Smooth muscle cell (in vitro differentiated cells): ENCODE measurements around the gene PRND. TPM values are rescaled to one million over a fixed set of nuclear protein-coding genes. Genes with fewer than 3 reads are reported as not detected.

Source experiments
- DNase-seq: peaks from one replicate; lab custom pipeline; 2025; ENCODE audit not compliant: unreplicated experiment; lab: John Stamatoyannopoulos, UW
- H2AFZ ChIP-seq: fragments of 200-600 bp; sonication (generic); 2 replicates; pipeline ENCODE4 v1.6.0; 2016; ENCODE audit warnings: antibody characterized with exemption, low read depth, mild to moderate bottlenecking
- H3F3A ChIP-seq: fragments of 200-600 bp; sonication (generic); 2 replicates; pipeline ENCODE4 v1.6.0; 2017; ENCODE audit warnings: antibody characterized with exemption, low read depth
- H3K27ac ChIP-seq: fragments of 200-600 bp; sonication (generic); 2 replicates; pipeline ENCODE4 v1.5.1; 2016; ENCODE audit warnings: low read depth, mild to moderate bottlenecking
- H3K27me3 ChIP-seq: fragments of 200-600 bp; sonication (generic); 2 replicates; pipeline ENCODE4 v1.6.1; 2016; ENCODE audit warnings: low read depth, mild to moderate bottlenecking
- H3K36me3 ChIP-seq: fragments of 200-600 bp; sonication (generic); 2 replicates; pipeline ENCODE4 v1.5.1; 2016; ENCODE audit warnings: low read depth
- H3K4me1 ChIP-seq: fragments of 200-600 bp; sonication (generic); 2 replicates; pipeline ENCODE4 v1.5.1; 2016; ENCODE audit warnings: low read depth
- H3K4me2 ChIP-seq: fragments of 200-600 bp; sonication (generic); 2 replicates; pipeline ENCODE4 v1.6.0; 2016; ENCODE audit warnings: mild to moderate bottlenecking
- H3K4me3 ChIP-seq: fragments of 200-600 bp; sonication (generic); 2 replicates; pipeline ENCODE4 v1.5.1; 2016; ENCODE audit warnings: mild to moderate bottlenecking
- H3K79me2 ChIP-seq: fragments of 200-600 bp; sonication (generic); 2 replicates; pipeline ENCODE4 v1.6.0; 2016; ENCODE audit warnings: low read depth, mild to moderate bottlenecking
- H3K9ac ChIP-seq: fragments of 200-600 bp; sonication (generic); 2 replicates; pipeline ENCODE4 v1.6.0; 2016; ENCODE audit warnings: low read depth
- H3K9me3 ChIP-seq: fragments of 200-600 bp; sonication (generic); replicated peaks from 2 replicates; pipeline ENCODE4 v1.5.1; 2016; ENCODE audit warnings: low read depth
- H4K20me1 ChIP-seq: fragments of 200-600 bp; sonication (generic); 2 replicates; pipeline ENCODE4 v1.6.0; 2016; ENCODE audit warnings: low read depth
- WGBS: methylation state at CpG from one replicate; pipeline ENCODE4 v1.1.7; 2016; ENCODE audit warnings: low lambda C conversion rate; 5-methylcytosine and 5-hydroxymethylcytosine counted together
- polyA plus RNA-seq: library from polyadenylated mRNA; unstranded; fragments of >200 nt; fragmentation: Nextera tagmentation; extraction: Ambion mirVana; gene quantifications from 2 replicates; pipeline ENCODE4 v1.2.1, GENCODE V29; 2016
- total RNA-seq: library from RNA; depleted of rRNA; stranded (reverse); fragments of >200 nt; gene quantifications from 2 replicates; pipeline ENCODE4 v1.2.3, GENCODE V29; 2014
- TF ChIP-seq, protein P1 (sequence below): fragments of 200-600 bp; sonication (generic); IDR thresholded peaks from 2 replicates; pipeline ENCODE4 v1.5.1; 2017; ENCODE audit warnings: borderline replicate concordance, mild to moderate bottlenecking, antibody characterized with exemption; ENCODE audit not compliant: insufficient read depth, poor library complexity, severe bottlenecking

Gene PRND
- total and polyA plus RNA-seq, 2 experiments from 2014 or later: not detected

DNA sequence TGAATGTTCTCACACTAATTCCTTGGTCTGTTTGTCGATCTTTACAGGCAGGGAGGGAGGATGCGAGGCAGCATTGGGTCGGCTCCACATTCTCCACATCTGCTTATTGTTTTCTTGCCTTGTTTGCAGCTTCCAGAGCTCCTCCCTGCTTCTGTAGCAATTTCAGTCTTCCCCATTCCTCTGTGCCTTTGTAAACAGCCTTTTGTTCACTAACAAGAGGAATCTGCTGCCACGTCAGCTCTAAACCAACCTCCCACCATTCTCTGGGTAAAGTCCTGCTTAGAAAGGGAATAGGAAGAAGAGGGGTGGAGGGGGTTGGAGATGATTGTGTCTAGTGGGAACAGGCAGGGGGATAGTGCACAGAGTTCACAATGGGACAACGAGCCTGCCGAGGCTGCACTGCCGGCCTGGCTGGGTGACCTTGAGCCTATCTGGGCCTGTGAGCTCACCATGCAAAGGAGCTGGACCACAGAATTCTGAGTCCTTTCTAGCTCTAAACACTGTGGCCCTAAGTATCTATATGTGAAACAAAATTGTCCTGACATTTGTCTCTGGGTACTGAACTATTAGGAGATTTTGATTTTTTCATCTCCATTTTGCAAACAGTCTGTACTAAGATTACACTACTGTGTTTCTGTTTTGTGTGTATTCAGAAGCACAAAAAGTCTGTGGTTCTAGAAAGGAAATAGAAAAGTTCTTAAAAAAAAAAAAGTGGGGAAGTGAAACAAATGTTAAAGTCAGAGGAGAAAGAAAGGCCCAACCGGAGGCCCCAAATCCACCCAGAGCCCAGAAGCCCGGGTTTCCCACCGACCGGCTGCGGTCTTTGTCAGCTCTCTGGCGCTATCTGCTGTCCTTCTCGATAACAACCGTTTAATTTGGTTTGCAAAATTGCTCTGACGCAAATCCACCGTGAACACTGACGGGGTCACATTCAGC, 1.4 kb upstream of the PRND start:
- DNase-seq: peak; percentile 14
- no peak overlapping the region for H3K4me3 ChIP-seq
- peaks cover 30% of the 10 kb centered on the region for H3K27me3 ChIP-seq
- no peak overlapping the region for H2AFZ ChIP-seq
- H3K9me3 ChIP-seq: no peaks in the 10 kb centered on the region
- 31% methylated on average over 18 of the region's 18 CpGs for WGBS
- no peaks in the 10 kb centered on the region for H3K79me2 ChIP-seq
- H3K4me1 ChIP-seq: peaks cover 16% of the 10 kb centered on the region
- TF ChIP-seq, protein P1, sequence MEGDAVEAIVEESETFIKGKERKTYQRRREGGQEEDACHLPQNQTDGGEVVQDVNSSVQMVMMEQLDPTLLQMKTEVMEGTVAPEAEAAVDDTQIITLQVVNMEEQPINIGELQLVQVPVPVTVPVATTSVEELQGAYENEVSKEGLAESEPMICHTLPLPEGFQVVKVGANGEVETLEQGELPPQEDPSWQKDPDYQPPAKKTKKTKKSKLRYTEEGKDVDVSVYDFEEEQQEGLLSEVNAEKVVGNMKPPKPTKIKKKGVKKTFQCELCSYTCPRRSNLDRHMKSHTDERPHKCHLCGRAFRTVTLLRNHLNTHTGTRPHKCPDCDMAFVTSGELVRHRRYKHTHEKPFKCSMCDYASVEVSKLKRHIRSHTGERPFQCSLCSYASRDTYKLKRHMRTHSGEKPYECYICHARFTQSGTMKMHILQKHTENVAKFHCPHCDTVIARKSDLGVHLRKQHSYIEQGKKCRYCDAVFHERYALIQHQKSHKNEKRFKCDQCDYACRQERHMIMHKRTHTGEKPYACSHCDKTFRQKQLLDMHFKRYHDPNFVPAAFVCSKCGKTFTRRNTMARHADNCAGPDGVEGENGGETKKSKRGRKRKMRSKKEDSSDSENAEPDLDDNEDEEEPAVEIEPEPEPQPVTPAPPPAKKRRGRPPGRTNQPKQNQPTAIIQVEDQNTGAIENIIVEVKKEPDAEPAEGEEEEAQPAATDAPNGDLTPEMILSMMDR: peak; percentile 75
- H3K4me2 ChIP-seq: peak overlapping the region; percentile 59
- H3K9ac ChIP-seq: no peak overlapping the region
- H3K27ac ChIP-seq: no peak overlapping the region
- H4K20me1 ChIP-seq: no peaks in the 10 kb centered on the region
- H3F3A ChIP-seq: no peaks in the 10 kb centered on the region
- H3K36me3 ChIP-seq: no peaks in the 10 kb centered on the region

DNA sequence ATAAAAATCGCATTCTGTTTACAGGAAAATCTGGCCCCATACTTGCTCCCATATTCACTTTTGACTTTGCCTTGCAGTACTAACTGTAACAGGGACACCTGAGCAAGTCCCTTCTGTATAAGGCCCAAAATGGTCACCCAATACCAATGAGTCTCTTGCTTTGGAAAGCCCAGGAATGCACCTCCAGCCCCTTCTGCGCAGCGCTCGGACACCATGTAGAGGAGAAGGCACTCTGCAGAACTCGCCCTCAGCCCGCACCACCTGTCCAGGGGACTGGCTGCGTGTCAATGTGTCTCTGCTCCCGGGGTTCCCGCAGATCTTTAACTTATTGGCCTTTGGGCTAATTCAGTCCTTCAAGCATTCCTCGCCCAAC, 746 bp upstream of the PRND start:
- H2AFZ ChIP-seq: no peak overlapping the region
- H3K27ac ChIP-seq: no peak overlapping the region
- DNase-seq: no peak

DNA sequence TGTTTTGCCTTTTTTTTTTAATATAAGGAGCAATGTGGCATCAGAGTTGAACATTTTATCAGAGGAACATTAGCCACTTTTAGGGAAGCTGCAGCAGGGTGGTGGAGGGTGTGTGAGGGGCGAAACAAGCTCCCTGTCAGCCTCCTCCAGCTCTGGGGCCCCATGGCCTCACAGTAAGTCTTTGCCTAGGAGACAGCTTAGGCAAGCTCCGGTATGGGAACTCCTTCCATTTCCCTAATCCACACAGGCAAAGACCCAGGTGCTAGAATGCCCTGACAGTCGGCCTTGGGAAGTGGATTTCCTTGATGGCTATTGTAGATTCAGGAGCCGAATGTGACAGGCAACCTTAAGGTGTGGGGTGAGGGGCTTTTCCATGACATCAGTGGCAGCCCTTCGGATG, 862 bp downstream of the PRND start:
- TF ChIP-seq, protein P1: no peak
- 85% methylated on average over 5 of the region's 5 CpGs for WGBS
- Histone ChIP-seq H2AFZ (no peak overlapping the region), H3K9me3 (no peaks in the 10 kb centered on the region), H3K9ac (no peak overlapping the region), H3K36me3 (no peaks in the 10 kb centered on the region), H4K20me1 (no peaks in the 10 kb centered on the region), H3K27ac (no peak overlapping the region), H3F3A (no peaks in the 10 kb centered on the region), H3K4me3 (no peak overlapping the region), H3K27me3 (peaks cover 37% of the 10 kb centered on the region), H3K4me2 (no peak overlapping the region), H3K4me1 (peaks cover 16% of the 10 kb centered on the region), H3K79me2 (no peaks in the 10 kb centered on the region)
- no peak for DNase-seq

More for the DNA sequence above, 746 bp upstream of the PRND start:
- Histone ChIP-seq H3F3A (no peaks in the 10 kb centered on the region), H3K4me3 (no peak overlapping the region), H3K4me2 (peak overlapping the region; percentile 59), H3K9ac (no peak overlapping the region), H3K79me2 (no peaks in the 10 kb centered on the region), H3K27me3 (peaks cover 30% of the 10 kb centered on the region), H3K9me3 (no peaks in the 10 kb centered on the region), H4K20me1 (no peaks in the 10 kb centered on the region), H3K36me3 (no peaks in the 10 kb centered on the region), H3K4me1 (peaks cover 16% of the 10 kb centered on the region)
- 51% methylated on average over 10 of the region's 10 CpGs for WGBS
- TF ChIP-seq, protein P1: no peak
